Suppressor macrophage (primary cell): ENCODE results near the gene NEURL4.

Experiments used
- DNase-seq, 4 experiments: peaks; one replicate each; pipeline ENCODE4 v3.0.0-alpha.2; 2020 to 2022

Gene NEURL4

DNA sequence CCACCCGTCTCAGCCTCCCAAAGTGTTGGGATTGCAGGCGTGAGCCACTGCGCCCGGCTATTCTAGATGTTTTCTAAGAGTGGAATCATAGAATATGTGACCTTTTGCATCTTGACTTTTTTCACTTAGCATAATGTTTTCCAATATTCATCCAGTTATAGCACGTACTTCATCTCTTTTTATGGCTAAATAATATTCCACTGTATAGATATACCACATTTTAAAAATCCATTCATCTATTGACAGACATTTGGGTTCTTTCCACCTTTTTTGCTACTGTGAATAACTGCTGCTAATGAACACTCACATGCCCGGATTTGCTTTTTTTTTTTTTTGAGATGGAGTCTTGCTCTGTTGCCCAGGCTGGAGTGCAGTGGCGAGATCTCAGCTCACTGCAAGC, 25.0 kb downstream of the NEURL4 start:
- DNase-seq = no peak

GRCh38 chr17:7296189-7296861, 32.8 kb downstream of the NEURL4 start:
- DNase-seq = peak; percentile 90 to 95 (median 94)

GRCh38 chr17:7295230-7296180, 33.6 kb downstream of the NEURL4 start:
- no peak for DNase-seq

- peak; percentile 24 to 66 (median 43) for DNase-seq
Observed at GRCh38 chr17:7294614-7295153, 34.5 kb downstream of the NEURL4 start, which contains the start of gene YBX2. TSS of gene YBX2 (minus strand) at chr17:7294639. CDS start at chr17:7294500, 139 bp downstream.

DNA sequence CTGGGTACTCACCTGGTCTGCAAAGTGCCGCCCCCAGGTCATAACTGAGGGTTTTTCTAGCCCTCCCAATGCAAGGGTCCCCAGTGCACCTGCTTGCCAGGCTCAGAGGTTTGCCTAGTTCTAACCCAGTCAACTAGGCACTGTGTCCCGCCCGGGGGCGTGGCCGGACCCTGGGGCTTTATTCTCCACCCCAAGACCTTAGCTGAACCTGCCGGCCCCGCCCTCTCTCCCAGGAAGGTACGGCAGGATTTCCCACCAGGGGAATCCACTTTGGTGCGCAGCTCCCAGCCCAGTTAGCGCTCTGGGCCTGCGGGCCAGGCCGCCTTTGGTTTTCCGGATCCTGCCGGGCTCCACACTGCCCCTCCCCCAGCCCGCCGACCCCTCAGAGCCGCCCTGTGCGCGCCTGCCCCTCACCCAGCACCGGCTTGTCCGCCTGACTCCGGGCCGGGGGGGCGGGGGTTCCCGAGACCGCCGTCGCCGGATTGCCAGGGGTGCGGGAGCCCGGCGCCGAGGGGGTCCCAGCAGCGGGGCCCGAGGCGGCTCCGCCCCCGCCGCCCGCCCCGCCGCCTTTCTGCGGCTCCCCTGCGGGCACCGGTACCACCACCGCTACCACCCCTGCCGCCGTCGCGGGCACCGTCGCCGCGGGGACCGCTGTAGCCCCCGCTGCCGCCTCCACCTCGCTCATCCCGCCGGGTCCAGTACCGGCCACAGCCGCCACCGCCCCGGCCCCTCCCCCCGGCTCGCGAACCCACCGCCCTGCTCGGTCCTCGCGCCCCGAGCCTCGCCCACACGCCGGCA, 35.1 kb downstream of the NEURL4 start:
- DNase-seq = no peak

GRCh38 chr17:7293159-7293558, 36.0 kb downstream of the NEURL4 start:
- DNase-seq = no peak

DNA sequence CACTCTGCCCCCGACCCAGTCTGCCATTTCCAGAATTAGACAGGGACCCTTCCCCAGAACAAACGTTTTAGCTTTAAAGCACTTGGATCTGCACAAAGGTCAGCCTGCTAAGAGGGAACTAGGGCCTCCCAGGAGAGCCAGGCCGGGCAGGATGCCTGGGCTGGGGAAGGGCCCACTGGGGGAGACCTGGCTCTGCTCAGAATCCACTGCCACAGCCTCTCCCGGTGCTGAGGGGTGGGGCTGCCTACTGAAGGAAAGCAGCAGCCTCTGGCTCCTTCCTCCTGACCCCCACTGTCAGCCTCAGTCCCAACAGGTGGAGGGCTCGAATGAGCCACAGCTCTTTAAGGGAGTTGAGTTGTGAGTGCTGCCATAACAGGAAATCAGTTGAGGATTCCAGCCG, 36.4 kb downstream of the NEURL4 start:
- no peak for DNase-seq

- DNase-seq = no peak
Observed at GRCh38 chr17:7292194-7292593, 36.9 kb downstream of the NEURL4 start.

GRCh38 chr17:7290685-7291084, 38.5 kb downstream of the NEURL4 start:
- no peak for DNase-seq

DNA sequence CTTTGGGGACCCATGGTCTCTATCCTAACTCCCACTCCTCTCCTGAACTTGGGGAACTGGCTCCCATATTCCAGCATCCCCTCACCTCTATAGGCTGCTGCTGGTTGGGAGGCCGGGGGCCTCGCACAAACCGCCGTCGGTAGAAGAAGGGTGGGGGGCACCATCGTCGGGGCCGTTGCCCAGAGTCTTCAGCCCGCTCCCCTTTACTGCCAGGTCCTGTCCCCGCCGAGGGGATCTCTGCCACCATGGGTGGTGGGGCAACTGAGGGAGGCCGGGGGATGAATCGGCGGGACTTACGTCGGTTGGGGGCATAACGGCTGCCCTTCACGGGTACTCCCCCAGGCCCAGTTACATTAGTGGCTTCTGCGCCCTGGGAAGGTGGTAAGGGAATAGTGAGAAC, 39.0 kb downstream of the NEURL4 start:
- DNase-seq = no peak

DNA sequence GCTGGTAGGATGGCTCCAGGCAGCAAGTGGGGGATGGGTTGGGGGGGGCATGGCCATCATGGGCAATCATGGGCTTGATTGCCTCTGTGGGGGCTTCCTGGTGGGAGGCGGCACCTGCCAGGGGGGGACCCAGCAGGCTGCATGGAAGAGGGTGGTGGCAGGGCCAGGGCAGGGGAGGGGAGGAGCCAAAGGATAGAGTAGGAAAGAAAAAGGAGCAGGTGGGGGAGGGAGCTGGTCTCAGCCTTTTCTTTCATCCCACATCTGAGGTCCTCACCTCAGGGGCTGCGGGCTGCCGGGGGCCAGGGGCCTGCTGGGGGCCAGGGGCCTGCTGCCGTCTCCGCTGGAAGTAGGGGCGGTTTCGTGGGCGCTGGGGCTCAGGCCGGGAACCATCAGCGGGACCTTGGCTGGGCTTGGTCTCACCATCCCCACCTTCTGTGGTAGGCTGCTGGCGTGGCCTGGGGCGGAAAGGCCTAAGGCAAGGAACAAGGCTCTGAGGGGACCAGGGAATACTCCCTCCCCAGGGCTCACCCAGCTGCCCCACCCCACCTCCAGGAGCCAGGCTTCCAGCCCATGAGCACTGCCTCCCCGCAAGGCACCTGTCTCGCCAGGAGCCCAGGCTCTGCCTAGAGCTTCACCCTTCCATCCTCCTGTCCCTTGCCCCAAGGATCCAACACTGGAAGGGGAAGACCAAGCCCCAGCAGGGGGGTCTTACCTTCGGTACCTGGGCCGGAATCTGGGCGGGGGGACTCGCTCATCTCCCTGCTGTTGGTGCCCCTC, 39.7 kb downstream of the NEURL4 start:
- no peak for DNase-seq

DNA sequence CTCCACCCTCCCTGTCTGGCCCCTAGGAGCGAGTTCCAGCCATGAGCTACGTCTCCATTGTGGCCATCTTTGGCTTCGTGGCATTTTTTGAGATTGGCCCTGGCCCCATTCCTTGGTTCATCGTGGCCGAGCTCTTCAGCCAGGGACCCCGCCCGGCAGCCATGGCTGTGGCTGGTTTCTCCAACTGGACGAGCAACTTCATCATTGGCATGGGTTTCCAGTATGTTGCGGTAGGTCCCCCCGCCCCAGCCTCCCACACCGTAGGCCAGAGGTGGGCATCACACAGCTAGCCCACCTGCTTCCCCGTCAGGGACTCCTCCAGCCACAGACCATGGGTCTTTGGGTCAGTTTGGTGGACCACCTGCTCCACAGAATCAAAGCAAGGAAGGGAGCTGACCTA, 43.5 kb downstream of the NEURL4 start:
- no peak for DNase-seq

DNA sequence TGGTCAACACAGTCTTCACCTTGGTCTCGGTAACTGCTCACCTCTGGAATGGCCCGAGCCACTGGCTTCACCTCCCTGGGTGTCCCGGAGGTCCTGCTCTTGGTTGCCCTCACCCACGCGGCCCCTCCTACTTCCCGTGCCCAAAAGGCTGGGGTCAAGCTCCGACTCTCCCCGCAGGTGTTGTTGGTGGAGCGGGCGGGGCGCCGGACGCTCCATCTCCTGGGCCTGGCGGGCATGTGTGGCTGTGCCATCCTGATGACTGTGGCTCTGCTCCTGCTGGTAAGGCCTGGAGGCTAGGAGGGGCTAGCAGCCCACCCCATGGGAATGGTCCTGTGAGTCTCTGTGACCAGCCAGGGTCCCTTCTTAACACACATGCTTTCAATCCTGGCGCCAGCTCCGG, 44.2 kb downstream of the NEURL4 start:
- no peak for DNase-seq

DNA sequence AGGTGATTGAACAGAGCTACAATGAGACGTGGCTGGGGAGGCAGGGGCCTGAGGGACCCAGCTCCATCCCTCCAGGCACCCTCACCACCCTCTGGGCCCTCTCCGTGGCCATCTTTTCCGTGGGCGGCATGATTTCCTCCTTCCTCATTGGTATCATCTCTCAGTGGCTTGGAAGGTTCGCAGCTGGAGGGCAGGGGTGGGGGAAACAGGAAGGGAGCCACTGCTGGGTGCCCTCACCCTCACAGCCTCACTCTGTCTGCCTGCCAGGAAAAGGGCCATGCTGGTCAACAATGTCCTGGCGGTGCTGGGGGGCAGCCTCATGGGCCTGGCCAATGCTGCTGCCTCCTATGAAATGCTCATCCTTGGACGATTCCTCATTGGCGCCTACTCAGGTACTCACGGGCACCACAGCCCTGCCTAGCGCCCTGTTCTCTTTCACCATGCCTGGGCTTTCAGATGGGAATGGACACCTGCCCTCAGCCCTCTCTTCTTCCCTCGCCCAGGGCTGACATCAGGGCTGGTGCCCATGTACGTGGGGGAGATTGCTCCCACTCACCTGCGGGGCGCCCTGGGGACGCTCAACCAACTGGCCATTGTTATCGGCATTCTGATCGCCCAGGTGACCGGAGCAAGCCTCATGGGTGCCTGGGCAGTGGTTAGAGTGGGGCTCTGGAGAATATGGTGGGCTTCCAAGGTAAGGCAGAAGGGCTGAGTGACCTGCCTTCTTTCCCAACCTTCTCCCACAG, 45.5 kb downstream of the NEURL4 start:
- DNase-seq = peak; percentile 32 to 55 (median 50)

DNA sequence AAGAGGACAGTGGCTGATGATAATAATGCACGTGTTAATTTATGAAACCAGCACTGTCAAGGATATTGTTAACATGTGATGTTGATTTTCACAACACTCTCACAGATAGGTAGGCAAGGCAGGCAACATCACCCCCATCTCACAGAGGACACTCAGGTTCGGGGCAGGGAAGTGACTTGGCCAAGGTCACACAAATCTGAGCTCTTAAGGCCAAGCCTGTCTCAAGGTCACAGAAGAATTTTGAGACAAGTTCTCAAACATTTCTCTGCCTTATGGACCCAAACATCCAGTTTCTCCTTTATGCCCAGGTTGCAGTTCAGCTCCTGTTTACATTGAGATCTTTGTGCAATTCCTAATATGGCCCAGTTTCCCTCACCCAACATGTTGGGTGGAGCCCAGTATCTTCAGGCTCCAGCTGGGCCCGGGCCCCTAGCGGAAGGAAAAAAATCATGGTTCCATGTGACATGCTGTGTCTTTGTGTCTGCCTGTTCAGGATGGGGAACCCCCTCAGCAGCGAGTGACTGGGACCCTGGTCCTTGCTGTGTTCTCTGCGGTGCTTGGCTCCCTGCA, 46.3 kb downstream of the NEURL4 start:
- DNase-seq = peak in 3 of 4 experiments; percentile 36 to 43 (median 41)

DNA sequence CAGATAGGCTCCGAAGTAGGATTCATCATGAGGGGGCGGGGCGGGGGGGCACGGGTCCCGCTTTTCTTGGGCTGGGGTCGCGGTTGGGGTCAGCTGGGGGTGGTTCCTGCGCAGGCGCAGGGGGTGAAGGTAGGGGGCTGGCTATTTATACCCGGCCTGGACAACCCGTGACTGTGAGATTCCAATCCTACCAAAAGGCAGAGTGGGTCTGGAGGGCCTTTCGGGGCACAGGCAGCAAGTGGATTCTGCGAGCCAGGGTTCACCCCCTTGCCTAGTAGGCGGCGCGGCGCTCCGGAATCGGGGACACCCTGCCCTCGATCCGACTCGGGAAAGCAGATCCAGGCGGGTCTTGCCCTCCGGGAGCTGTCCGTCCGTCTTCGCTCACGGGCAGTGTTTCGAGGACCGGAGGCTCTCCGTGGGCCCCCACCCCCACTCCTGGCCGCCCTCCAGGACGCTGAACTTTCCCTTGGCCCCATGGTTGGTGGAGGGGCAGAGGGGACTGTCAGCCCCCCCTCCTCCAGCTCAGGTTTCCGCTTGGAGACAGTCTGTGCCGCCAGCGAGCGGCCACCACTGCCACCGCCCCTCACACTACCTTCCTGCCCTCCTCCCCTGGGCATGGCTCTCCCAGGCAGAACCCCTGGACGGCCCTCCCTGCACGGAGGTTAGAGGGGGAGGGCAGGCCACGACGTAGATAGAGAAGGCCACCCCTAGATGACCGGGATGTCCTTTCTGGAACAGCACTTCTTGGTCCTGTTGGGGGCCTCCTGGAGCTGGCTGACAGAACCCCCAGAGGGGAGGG, 47.0 kb downstream of the NEURL4 start:
- DNase-seq = peak in 1 of 4 experiments; percentile 18

GRCh38 chr17:7281074-7281952, 47.8 kb downstream of the NEURL4 start, which contains the start of gene SLC2A4:
TSS of gene SLC2A4 (plus strand) at chr17:7281718. CDS start at chr17:7281935, 217 bp downstream.
- DNase-seq = peak; percentile 96 to 97 (median 96)

DNA sequence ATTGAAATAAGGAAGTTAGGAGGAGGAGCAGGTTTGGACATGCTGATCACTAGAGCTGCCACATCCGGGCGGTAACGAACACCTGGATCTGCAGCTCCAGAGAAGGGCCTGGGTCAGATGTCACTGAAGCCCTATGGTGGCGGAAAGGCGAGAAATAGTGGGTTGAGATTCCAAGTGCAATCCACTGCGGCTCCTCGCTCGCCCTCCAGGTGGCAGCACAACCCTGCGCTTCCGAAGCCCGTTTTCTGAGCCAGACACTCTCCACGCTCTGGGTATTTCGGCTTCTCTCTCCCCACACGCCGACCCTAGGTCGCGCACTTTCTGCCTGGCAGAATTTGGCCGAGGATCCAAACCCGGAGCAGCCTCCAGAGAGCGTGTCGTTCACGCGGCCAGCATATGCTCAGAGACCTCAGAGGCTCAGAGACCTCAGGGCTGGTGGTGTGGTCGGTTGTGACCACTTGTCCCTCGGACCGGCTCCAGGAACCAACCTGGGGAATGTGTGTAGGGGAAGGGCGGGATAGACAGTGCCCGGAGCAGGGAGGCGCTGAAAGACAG, 48.5 kb downstream of the NEURL4 start:
- peak; percentile 87 to 91 (median 89) for DNase-seq
